HG02943 (cell line): ENCODE data around the gene MYNN.
"Not testable (repeated sequence)": the region's sequence is repeated elsewhere in the genome, so short reads cannot be mapped to it uniquely, and the experiment has no call there.

Experiments
- ATAC-seq: cut with Tn5 transposase; IDR thresholded peaks from one replicate; pipeline ENCODE4 v1.9.1; 2021; ENCODE audit warnings: mild to moderate bottlenecking, low read depth, moderate library complexity; ENCODE audit not compliant: unreplicated experiment

MYNN gene

DNA sequence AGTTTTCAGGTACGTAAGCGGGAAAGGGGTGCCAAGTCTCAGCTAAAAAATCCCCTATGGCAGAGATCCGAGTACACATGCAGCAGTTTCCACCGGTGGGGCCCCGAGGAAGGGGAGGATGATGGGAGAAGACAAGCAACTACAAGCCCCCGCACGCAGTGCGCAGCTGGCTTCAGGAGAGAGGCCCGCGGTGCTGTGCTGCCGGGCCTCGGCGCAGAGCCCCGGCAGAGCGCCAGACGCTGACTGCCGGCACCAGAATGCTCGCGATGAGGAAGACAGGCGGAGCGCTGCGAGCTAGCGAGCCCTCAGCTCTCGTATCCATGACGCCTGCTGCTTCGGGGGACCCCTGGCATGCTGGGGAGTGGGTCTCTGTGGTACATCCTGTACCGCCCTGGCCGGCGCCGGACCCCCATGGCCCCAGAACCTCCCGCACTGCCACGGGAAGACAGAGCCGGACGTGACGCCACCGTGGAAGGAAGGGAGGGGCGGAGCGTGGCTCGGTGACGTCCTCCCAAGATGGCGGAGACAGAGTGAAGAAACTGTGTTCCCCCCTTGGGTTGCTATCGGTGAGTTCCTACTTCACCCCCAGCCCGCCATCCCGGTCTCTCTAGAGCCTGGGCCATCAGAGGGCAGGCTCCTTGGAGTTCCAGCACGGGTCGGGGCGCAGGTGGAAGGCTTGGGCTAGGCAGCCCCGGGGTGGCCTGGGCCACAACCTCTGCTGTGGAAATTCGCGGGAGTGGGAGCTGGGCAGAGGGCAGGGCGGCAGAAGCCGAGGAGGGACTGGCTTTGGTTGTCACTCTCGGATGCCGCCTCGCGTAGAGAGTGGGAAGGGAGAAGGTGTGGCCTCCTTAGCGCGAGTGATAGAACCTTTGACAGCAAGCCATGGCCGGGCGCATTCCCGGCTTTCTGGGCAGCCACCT, at the start of gene MYNN:
Gene MYNN (plus strand): TSS at position 500 of the 920 bp plus-strand sequence. CDS start 900 bp downstream, outside the sequence.
- peak; percentile 80 for ATAC-seq

DNA sequence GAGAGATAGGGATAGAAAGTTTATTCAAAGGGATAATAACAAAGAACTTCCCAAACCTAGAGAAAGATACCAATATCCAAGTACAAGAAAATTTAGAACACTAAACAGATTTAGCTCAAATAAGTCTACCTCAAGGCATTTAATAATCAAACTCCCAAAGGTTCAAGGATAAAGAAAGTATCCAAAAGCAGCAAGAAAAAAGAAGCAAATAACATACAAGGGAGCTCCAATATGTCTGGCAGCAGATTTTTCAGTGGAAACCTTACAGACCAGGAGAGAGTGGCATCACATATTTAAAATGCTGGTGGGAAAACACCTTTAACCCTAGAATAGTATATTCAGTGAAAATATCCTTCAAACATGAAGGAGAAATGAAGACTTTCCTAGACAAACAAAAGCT, 41.3 kb upstream of the MYNN start:
- not testable (repeated sequence) for ATAC-seq

DNA sequence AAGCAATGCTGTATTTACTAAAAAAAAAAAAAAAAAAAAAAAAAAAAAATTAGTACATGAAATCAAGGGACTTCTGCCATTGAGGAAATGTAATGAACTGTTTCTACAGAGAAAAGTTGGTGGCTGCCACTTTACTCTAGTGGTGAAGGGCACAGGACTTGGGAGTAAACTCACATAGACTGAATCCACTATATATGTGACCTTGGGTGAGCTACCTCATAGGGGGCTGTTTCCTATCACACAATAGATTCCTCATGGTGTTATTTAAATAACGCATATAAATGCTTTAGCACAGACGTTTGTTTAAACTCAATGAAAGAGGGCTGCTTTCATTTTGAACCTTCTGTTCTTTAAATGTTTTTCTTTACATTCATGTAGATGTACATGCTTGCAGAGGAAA, 34.1 kb upstream of the MYNN start:
- ATAC-seq = no peak

DNA sequence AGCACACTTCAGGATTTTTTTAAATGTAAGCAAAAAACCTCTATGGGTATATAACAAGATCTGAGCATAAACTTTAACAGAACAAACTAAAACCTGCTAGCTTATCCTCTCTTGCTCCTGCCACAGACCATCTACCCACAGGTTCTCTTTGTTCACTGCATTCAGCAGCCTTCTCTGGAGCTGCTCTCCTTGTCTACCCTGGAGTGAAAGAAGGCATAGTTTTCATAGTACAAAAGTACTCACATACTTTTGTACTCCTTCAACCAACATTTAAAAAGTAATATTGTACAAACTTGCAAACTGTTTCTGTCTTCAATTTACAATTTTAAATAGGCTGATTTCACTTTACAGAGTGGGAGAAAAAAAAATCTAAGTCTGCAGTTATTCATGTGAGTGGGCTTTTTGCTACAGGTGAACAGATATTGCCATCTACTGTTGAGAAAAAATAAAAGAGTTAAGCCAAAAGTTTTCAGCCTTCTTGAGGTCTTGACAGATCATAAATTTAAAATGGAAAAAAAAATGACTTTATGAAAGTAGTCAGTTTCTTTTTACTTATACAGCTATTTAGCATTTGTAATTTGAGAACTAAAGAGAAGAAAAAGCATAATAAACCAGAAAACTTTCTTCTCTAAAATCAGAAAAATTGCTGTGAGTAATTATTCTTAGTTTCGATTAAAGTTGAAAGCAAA, 28.7 kb upstream of the MYNN start:
- ATAC-seq = no peak

DNA sequence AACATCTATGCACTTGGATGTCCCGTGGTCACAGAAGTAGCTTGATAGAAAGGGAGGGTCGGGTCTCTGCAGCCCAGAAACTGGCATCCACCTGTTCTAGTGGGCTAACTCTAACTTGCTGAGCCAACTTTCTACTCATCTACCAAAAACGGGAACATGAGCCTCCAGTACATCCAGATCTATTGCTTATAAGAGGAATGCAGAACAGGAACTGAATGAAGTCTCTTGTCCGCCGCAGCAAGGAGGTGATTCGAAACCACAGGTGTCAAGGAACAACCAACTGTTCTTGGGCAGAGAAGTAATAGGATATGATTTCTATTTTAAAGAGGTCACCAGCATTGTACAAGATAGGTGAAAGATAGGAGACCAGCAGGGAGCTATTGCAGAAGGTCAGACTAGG, 26.3 kb upstream of the MYNN start:
- no peak for ATAC-seq

DNA sequence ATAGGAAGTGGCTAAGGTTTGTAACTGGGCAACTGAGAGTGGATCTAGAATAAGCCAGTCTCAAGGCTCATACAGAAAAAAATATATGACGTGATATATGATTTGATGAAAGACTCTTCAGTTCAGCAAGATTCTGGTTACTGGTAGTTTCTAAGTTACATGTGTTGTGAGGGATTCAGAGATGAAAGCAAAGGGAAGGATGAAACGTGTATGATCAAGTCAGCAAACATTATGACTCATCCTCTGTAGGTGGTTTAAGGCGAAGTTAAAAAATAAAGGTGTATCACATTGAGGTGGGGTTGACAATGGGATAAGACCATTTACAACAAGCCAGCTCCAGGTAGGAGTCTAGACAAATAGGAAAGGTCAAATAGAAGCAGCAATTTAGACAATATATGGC, 24.5 kb upstream of the MYNN start:
- ATAC-seq = no peak

DNA sequence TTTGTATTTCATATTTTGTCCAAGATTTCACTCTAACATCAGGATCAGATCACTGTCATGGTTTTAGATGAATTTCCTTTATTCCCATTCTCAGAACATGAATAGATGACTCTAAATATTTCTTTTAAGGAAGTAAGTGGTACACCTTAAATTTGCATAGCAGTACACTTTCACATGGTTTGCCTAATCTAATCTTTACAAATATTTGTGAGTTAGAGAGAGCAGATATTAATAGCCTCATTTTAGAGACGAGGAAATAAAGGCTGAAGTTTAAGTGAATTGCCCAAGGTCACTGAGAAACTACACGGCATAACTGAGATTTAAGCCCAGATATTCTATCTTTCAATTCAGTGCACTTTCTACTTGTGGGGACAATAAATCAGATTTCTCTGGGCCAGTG, 22.5 kb upstream of the MYNN start:
- no peak for ATAC-seq

DNA sequence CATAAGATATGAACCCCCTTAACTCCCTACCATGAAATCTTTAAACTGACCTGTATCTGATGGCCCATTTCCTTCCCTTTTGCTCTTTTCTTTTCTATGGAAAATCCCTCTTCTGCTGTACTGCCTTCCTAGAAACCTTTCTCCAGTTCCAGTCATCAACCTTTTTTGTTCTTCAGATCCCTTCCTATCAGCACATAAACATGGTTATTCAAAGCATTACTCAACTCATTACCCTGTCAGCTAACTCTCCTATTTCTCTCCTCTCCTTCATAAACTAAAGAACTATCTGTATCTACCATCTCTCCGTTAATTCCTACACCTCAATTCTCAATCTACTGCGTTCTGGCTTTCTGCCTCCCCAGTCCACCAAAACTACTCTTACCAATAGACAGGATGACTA, 21.3 kb upstream of the MYNN start:
- no peak for ATAC-seq

DNA sequence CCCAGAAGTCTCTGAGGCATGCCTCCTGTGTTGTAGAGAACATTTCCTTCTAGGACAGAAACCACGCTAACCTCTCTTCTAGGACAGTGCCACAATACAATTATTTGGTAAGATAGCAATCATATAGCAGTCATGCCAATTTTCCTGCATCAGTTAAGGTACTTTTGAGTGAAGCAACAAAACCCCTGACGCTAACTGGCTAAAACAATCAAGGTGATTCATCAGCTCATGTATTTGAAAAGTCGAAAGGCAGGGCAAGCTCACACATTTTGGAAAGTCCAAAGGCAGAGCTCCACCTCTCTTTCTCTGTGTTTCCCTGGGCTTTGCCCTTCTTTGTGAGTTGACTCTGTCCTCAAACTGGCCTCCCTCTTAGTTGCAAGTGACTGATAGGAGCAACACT, 18.5 kb upstream of the MYNN start:
- ATAC-seq = no peak

DNA sequence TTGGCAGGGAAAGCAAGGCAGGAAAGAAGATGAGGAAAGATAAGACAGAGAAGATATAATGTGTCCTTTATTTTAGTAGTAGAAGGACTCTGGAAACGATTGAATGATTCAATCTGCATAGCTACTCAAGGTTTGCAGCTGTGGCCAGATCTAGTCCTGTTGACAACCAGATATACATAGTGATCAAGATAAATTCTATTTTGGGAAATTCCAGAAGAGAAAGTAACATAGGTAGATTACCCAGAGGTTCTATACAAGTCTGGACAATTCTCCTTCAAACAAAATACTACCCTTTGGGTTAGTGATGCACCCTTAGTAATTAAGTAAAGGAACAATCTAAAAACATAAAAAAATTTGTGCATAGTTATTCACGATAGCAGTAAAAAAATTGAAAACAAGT, 17.7 kb upstream of the MYNN start:
- no peak for ATAC-seq

DNA sequence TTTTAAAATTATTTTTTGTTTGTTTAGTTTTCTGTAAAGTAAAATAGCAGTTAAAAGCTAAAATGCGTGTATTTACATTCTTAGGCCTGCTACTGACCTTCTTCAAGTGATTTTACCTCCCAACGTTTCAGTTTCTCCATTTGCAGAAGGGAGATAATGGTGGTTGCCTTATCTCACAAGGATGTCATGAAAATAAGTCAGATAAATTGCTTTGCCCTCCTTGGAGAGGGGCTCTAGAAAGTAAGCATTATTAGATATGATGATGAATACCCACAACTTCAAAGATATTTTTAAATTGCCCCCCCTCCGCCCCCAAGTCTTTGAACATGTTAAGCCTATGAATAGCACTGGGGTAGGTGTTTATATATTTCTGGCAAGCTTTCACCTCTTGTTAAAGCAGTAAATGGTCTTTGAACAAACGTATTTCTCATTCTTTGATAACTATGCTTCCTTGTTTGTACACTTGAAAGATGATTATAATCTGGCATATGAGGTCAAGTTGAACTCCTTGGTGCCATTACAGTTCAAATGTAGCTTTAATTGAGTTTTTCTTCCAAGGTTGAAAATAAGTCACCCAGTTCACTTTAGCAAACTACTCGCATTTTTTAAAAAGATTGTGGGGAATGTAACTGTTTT, 14.7 kb upstream of the MYNN start:
- ATAC-seq = no peak

DNA sequence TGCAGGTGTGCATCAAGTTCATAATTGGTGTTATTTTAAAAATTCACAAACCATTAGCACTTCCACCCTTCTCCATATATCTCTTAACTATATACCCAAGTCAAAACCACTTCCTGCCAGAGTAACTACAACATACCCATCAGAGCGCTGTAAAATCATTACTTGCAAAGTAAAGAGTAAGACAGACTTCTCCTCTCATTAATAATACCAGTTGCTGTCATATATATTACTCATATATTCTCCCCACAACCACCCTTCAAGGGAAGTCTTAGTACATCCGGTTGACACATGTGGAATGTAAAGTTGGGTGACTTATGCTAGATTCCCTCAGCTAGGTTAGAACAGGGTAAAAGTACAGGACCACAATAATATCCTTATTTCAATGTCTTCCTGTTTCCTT, 13.9 kb upstream of the MYNN start:
- no peak for ATAC-seq

DNA sequence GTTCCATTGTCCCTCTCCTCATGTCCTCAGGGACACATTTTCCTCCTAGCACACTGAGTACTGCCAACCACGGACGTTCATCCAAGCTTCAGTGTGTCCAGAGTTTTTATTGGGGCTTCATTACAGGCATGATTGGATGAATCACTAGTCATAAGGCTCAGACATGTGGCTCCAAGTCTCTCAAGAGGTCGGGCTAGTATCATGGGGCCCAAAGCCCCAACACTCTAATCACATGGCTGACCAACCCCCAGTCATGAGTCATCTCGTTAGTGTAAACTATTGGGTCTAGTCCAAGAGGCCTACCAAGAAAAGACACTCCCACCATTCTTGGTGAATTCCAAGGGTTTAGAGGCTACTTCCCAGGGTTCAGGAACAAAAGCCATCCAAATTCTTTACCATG, 12.7 kb upstream of the MYNN start:
- no peak for ATAC-seq

DNA sequence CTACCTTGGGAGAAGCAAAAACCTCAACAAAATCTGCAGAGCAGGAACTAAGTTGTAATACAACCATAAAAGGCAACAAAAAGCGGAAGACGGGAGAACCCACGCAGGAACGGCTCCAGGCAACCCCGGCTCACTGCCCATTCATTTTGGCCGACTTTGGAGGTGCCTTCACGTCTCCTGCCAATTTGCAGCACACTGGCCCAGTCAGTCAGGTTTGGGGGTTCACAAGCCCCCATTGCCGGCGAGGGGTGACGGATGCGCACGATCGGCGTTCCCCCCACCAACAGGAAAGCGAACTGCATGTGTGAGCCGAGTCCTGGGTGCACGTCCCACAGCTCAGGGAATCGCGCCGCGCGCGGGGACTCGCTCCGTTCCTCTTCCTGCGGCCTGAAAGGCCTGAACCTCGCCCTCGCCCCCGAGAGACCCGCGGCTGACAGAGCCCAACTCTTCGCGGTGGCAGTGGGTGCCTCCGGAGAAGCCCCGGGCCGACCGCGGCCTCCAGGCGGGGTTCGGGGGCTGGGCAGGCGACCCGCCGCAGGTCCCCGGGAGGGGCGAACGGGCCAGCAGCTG, 8.8 kb upstream of the MYNN start:
- peak; percentile 42 for ATAC-seq

DNA sequence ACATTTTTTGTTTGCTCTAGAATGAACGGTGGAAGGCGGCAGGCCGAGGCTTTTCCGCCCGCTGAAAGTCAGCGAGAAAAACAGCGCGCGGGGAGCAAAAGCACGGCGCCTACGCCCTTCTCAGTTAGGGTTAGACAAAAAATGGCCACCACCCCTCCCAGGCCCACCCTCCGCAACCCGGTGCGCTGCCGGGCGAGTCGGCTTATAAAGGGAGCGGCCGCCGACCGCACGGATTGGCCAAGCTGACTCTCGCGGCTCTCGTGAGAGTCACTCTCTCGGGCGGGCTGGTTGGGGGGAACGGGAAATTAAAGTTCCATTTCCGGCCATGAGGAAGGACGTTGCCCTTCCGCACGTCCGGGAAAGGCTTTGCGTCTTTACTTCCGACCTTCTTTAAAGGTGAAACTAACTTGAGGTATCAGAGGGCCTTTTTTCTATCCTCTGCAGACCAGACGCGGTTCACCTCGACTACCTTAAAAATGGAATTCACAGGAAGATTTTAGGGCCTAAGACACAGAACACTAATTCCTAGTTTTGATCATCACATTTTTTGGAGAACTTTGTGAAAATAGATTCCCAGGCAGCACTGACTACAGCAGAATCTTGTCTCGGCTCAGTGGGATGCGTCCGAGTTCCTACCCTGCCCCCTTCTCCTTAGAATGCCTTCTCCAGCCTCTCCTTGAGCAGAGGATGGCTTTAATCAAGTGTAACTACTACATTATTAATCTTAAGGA, 8.1 kb upstream of the MYNN start, which contains the start of gene TERC:
Gene TERC (minus strand): TSS at position 179 of the 731 bp plus-strand sequence.
- ATAC-seq = peak; percentile 69

DNA sequence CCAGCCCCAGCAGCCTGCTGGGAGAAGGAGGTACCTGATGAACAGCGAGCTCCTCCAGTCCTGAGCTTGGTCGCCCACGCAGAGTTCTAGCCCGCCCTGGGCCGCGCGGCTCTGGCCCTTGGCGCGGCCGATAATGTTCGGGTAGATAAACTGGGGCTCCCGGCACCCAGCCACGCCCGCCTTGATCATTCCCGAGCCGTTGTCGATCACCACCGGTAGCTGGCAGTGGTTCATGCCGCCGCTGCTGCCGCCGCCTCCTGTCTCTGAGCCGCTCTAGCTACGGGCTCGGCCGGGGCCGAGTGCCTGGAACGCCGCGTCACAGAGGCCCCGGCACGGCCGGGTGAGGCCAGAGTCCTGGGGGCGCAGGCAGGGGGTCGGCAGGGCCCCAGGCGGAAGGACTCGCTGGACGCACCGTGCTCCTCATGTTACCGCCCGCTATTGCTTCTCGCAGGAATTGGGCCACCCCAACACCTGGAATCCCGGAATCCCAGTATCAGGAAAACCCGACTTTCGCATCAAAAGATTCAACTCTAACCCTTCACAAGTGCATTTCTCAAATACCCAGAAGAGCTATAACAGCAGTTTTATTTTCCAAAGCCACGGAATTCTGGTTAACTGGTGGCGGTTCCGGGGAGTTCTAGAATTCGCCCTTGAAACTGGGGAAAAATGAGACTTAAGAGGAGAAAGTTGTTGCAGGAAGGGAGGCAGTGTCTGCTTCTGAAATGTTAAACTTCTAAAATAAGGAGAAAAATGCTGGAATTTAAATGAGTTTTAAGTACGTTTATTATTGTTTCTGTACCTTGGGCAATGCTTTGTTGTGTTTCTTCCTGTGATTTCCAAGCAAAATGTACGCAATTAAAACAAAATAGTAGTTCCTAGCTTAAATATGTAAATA, 3.7 kb upstream of the MYNN start, which contains the start of gene ACTRT3:
Gene ACTRT3 (minus strand): TSS at position 275 of the 895 bp plus-strand sequence. CDS start 41 bp downstream, at position 234.
- ATAC-seq = no peak

DNA sequence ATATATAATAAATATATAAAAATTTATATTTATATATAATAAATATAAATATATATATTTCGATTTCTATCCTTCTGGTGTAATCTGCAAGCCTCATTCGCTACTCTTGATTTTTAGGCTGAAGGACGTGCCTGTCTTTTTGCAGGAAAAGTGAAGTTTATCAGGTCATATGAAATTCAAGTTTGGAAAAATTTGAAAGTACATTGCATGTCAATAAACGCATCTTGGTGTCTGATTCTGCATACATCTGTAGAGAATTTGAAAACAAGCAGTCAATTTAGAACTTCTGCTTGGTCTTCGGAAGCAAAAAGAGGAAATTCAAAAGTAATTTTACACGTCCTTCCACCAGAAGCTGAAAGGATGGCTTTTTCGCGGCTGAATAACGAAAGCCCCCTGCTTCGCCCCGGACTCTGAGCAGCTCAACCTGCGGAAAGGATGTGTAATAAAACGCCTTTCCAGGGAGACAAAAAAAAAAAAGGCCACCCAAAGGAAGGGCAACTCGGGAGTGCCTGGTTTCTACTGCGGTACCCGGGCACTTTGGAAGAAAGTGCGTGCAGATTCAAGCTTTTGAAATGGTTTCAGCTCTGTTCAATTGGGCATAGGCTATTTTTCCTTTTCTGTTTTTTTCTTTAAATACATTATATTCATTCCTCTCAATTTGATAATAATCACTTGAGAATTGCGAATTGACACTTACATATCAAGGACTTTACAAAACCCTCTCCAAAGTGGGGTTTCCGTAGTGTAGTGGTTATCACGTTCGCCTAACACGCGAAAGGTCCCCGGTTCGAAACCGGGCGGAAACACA, 1.5 kb upstream of the MYNN start:
- no peak for ATAC-seq

DNA sequence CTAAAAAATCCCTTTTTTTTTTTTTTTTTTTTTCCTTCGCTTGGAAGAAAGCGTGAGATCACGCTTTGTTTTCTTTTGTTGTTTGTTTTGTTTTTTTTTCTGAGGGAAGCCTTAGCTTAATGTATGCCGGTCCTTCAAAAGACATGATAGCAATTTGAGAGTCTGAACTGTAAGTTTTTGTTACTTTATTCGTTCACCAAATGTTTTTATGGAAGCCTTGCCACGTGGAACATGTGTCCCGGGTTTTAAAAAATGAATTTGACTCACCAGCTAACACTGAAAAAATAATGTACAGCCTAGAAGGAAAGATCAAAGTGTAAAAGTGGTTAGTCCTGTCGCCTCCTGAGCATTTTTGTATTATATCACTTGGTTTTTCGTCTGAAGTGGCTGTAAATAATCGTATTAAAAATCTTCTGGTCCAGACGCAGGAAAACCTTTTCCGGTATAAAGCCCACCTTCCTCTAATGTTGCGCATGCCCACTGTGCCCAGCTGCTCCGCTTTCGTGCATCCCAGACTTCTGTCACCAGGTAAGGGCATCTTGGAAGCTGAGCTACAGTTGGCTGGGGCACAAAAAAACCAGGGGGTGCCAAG, 795 bp upstream of the MYNN start:
- ATAC-seq = peak; percentile 22
